Mesenchymal stem cell (in vitro differentiated cells and primary cell): ENCODE data around the gene ZNF618.

Experiments used
- DNase-seq: peaks from one replicate; pipeline ENCODE4 v3.0.0-alpha.2; 2013
- H2AFZ ChIP-seq: one replicate; pipeline ENCODE4 v1.6.1; 2013; ENCODE audit warnings: low read depth, mild to moderate bottlenecking, control low read depth, inconsistent platforms, low read length, moderate library complexity
- H2AK5ac ChIP-seq: 2 replicates; pipeline ENCODE4 v1.6.1; 2013; ENCODE audit warnings: low read length, moderate library complexity, mild to moderate bottlenecking, inconsistent platforms; ENCODE audit not compliant: severe bottlenecking
- H2BK120ac ChIP-seq: one replicate; pipeline ENCODE4 v1.6.1; 2013; ENCODE audit warnings: low read depth, mild to moderate bottlenecking, inconsistent platforms, low read length, moderate library complexity
- H2BK12ac ChIP-seq, 2 experiments: one replicate each; pipeline ENCODE4 v1.6.1; 2013; ENCODE audit warnings: inconsistent platforms in 2 of 2, low read length in 2 of 2, mild to moderate bottlenecking in 2 of 2, moderate library complexity in 2 of 2, control low read depth in 1 of 2
- H2BK15ac ChIP-seq: one replicate; pipeline ENCODE4 v1.6.1; 2013; ENCODE audit warnings: mild to moderate bottlenecking, low read depth, inconsistent platforms; ENCODE audit not compliant: poor library complexity, severe bottlenecking
- H2BK5ac ChIP-seq: 2 replicates; pipeline ENCODE4 v1.6.1; 2013; ENCODE audit warnings: low read depth, mild to moderate bottlenecking, low read length, control low read depth, inconsistent platforms; ENCODE audit not compliant: poor library complexity, severe bottlenecking
- H3K14ac ChIP-seq, 2 experiments: one replicate each; pipeline ENCODE4 v1.6.1; 2013; ENCODE audit warnings: inconsistent platforms in 2 of 2, low read length in 2 of 2, control low read depth in 1 of 2, mild to moderate bottlenecking in 1 of 2, moderate library complexity in 1 of 2
- H3K18ac ChIP-seq, 2 experiments: one replicate each; pipeline ENCODE4 v1.6.1; 2013; ENCODE audit warnings: inconsistent platforms in 2 of 2, low read length in 2 of 2, control low read depth in 1 of 2, low read depth in 1 of 2, mild to moderate bottlenecking in 1 of 2
- H3K23ac ChIP-seq, 2 experiments: one replicate each; pipeline ENCODE4 v1.6.1; 2013; ENCODE audit warnings: inconsistent platforms in 2 of 2, low read length in 2 of 2, mild to moderate bottlenecking in 2 of 2, moderate library complexity in 2 of 2, control low read depth in 1 of 2
- H3K27ac ChIP-seq: 2 replicates; pipeline ENCODE4 v1.5.1; 2013; ENCODE audit warnings: mild to moderate bottlenecking, moderate library complexity, low read length, control low read depth, inconsistent platforms; ENCODE audit not compliant: poor library complexity, severe bottlenecking
- H3K27me3 ChIP-seq, 2 experiments: 2 replicates each; pipeline versions ENCODE4 v1.6.1 to v1.7.0; 2013; ENCODE audit warnings: low read length in 2 of 2, mild to moderate bottlenecking in 2 of 2, moderate library complexity in 2 of 2, control low read depth in 1 of 2, inconsistent platforms in 1 of 2; ENCODE audit not compliant: control insufficient read depth in 1 of 2, insufficient read depth in 1 of 2
- H3K36me3 ChIP-seq, 2 experiments: 2 replicates each; pipeline versions ENCODE4 v1.6.1 to v1.7.0; 2013; ENCODE audit warnings: low read length in 2 of 2, control low read depth in 1 of 2, inconsistent platforms in 1 of 2, low read depth in 1 of 2, mild to moderate bottlenecking in 1 of 2; ENCODE audit not compliant: insufficient read depth in 2 of 2, control insufficient read depth in 1 of 2
- H3K4ac ChIP-seq, 2 experiments: one replicate each; pipeline ENCODE4 v1.6.1; 2013; ENCODE audit warnings: inconsistent platforms in 2 of 2, low read length in 2 of 2, mild to moderate bottlenecking in 2 of 2, moderate library complexity in 2 of 2, control low read depth in 1 of 2, low read depth in 1 of 2
- H3K4me1 ChIP-seq: 2 replicates; pipeline ENCODE4 v1.6.1; 2013; ENCODE audit warnings: low read depth, low read length, control low read depth; ENCODE audit not compliant: control insufficient read depth, insufficient read depth
- H3K4me2 ChIP-seq: 2 replicates; pipeline ENCODE4 v1.6.1; 2013; ENCODE audit warnings: low read length, mild to moderate bottlenecking, inconsistent platforms; ENCODE audit not compliant: poor library complexity, severe bottlenecking
- H3K4me3 ChIP-seq, 2 experiments: 2 replicates each; pipeline versions ENCODE4 v1.5.1 to v1.7.0; 2013; ENCODE audit warnings: low read length in 2 of 2, mild to moderate bottlenecking in 2 of 2, control low read depth in 1 of 2, low read depth in 1 of 2; ENCODE audit not compliant: insufficient read depth in 1 of 2
- H3K79me1 ChIP-seq: replicated peaks from 2 replicates; pipeline ENCODE4 v1.6.1; 2013; ENCODE audit warnings: mild to moderate bottlenecking, control low read depth, low read length, inconsistent platforms; ENCODE audit not compliant: poor library complexity, severe bottlenecking
- H3K9ac ChIP-seq: 2 replicates; pipeline ENCODE4 v1.7.0; 2013; ENCODE audit warnings: mild to moderate bottlenecking, low read length, moderate library complexity
- H3K9me3 ChIP-seq: 2 replicates; pipeline ENCODE4 v1.7.0; 2013; ENCODE audit warnings: mild to moderate bottlenecking, low read length; ENCODE audit not compliant: control insufficient read depth
- H4K8ac ChIP-seq: one replicate; pipeline ENCODE4 v1.6.1; 2013; ENCODE audit warnings: inconsistent platforms, mild to moderate bottlenecking, low read length, moderate library complexity
- H4K91ac ChIP-seq: one replicate; pipeline ENCODE4 v1.6.1; 2013; ENCODE audit warnings: mild to moderate bottlenecking, low read length, inconsistent platforms
- WGBS: methylation state at CpG from one replicate; pipeline ENCODE4 v1.1.7; 2013; ENCODE audit warnings: mixed read lengths; 5-methylcytosine and 5-hydroxymethylcytosine counted together

Gene ZNF618

DNA sequence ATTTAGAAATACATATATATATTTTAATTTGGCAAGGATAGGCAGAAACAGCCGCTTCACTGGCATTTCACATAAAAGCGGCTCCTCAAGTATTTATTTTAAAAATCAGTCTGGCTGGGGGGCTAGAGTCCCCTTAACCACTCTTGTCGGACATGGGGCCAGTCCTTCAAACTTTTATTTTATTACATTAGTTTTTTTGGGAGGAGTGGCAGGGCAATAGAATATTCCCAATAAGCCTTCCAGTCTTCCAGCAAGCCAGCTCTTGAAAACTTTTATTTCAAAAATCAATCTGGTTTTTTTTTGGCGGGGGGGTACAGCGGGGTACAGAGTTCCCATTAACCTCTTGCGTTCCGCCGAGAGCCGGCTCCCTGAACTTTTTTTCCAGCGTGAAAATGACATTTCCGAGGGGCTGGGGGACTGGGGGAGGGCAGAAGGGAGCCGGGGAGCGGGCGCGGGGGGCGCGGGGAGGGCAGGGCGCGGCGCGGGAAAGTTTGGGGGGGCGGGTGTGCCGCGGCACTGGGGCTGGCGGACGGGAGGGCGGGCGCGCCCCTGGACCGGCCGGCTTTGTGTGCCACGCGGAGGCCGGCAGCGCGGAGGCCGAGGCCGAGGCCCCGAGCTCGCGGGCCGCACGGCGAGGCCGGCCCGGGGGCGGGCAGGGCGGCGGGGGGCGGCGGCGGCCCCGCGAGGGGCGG is 504 bp upstream of the ZNF618 start:
- no peak overlapping the region for H4K8ac ChIP-seq

GRCh38 chr9:113876993-113877368 is 872 bp downstream of the ZNF618 start:
- no peak overlapping the region for H3K4ac ChIP-seq
- H3K14ac ChIP-seq = no peak overlapping the region
- H3K36me3 ChIP-seq = no peaks in the 10 kb centered on the region
- H3K9me3 ChIP-seq = no peaks in the 10 kb centered on the region
- no peak overlapping the region for H2BK5ac ChIP-seq
- H3K79me1 ChIP-seq = peaks cover 5% of the 10 kb centered on the region
- H3K27ac ChIP-seq = no peak overlapping the region
- H3K18ac ChIP-seq = no peak overlapping the region
- no peak overlapping the region for H2AFZ ChIP-seq
- H3K23ac ChIP-seq = no peak overlapping the region
- H3K27me3 ChIP-seq = peaks cover 0 to 4% of the 10 kb centered on the region in 2 experiments
- no peak overlapping the region for H4K91ac ChIP-seq
- DNase-seq = no peak
- H2AK5ac ChIP-seq = no peak overlapping the region
- H3K9ac ChIP-seq = peak overlapping the region; percentile 97
- no peak overlapping the region for H4K8ac ChIP-seq
- H3K4me2 ChIP-seq = no peak overlapping the region
- H2BK15ac ChIP-seq = no peak overlapping the region
- no peaks in the 10 kb centered on the region for H3K4me1 ChIP-seq
- no peak overlapping the region for H2BK120ac ChIP-seq
- H3K4me3 ChIP-seq = peak overlapping the region in 1 of 2 experiments; percentile 79
- no peak overlapping the region for H2BK12ac ChIP-seq
- no CpG with 5 or more reads among the region's 1 CpG for WGBS

More for the DNA sequence above, 504 bp upstream of the ZNF618 start:
- peak overlapping the region; percentile 27 for H4K91ac ChIP-seq
- H2BK120ac ChIP-seq = peak overlapping the region; percentile 100
- no peak overlapping the region for H3K4ac ChIP-seq
- no peaks in the 10 kb centered on the region for H3K36me3 ChIP-seq
- WGBS = 1% methylated on average over 18 of the region's 55 CpGs
- no peaks in the 10 kb centered on the region for H3K9me3 ChIP-seq
- H2BK12ac ChIP-seq = no peak overlapping the region
- DNase-seq = no peak
- peak overlapping the region; percentile 76 for H3K9ac ChIP-seq
- H3K14ac ChIP-seq = no peak overlapping the region
- no peak overlapping the region for H3K27ac ChIP-seq
- peaks cover 6 to 10% of the 10 kb centered on the region in 2 experiments for H3K27me3 ChIP-seq
- H2AK5ac ChIP-seq = no peak overlapping the region
- no peak overlapping the region for H2AFZ ChIP-seq
- peaks cover 4% of the 10 kb centered on the region for H3K79me1 ChIP-seq
- no peaks in the 10 kb centered on the region for H3K4me1 ChIP-seq
- H2BK15ac ChIP-seq = peak overlapping the region; percentile 69
- H3K23ac ChIP-seq = no peak overlapping the region
- peak overlapping the region in 1 of 2 experiments; percentile 76 for H3K18ac ChIP-seq
- peak overlapping the region; percentile 66 for H3K4me2 ChIP-seq
- H3K4me3 ChIP-seq = peak overlapping the region; percentile 66 to 76
- H2BK5ac ChIP-seq = no peak overlapping the region

GRCh38 chr9:113879318-113879717 is 3.2 kb downstream of the ZNF618 start:
- 93% methylated on average over 4 of the region's 4 CpGs for WGBS
- H3K14ac ChIP-seq = no peak overlapping the region
- no peak overlapping the region for H3K4me2 ChIP-seq

DNA sequence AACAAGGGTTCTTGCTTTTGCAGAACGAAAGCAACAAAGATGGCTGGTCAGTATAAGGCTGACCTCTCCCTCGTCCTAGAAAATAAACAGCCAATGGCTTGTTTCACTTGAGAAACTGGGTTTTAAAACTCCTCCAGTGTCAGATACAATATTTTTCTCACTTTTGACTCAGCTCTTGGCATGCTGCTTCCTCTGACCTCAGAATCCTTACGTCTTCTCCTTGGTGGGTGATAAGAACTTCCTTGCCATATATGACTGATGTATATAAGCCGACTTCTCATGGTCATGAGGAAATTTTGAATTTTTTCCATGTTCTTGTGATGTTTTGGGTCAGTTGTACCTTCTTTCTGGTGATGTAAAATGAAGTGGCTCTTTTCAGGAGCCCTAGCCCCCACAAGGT is 3.8 kb downstream of the ZNF618 start:
- WGBS = 93% methylated on average over 4 of the region's 4 CpGs
- Histone ChIP-seq H2BK5ac (no peak overlapping the region), H2AK5ac (no peak overlapping the region)

More at GRCh38 chr9:113879318-113879717, 3.2 kb downstream of the ZNF618 start:
- H3K36me3 ChIP-seq = no peaks in the 10 kb centered on the region
- no peaks in the 10 kb centered on the region for H3K27me3 ChIP-seq
- no peak for DNase-seq
- no peak overlapping the region for H3K27ac ChIP-seq
- H2BK5ac ChIP-seq = no peak overlapping the region
- H3K9me3 ChIP-seq = no peaks in the 10 kb centered on the region
- H3K4me1 ChIP-seq = no peaks in the 10 kb centered on the region
- no peak overlapping the region for H2AFZ ChIP-seq
- H4K91ac ChIP-seq = no peak overlapping the region
- H3K9ac ChIP-seq = peak overlapping the region; percentile 63
- no peak overlapping the region for H3K23ac ChIP-seq
- H3K4me3 ChIP-seq = peak overlapping the region in 1 of 2 experiments; percentile 52
- H4K8ac ChIP-seq = no peak overlapping the region
- no peak overlapping the region for H2BK15ac ChIP-seq
- H2BK120ac ChIP-seq = no peak overlapping the region
- H3K18ac ChIP-seq = no peak overlapping the region
- H2AK5ac ChIP-seq = no peak overlapping the region
- H2BK12ac ChIP-seq = no peak overlapping the region
- no peak overlapping the region for H3K4ac ChIP-seq
- H3K79me1 ChIP-seq = peaks cover 14% of the 10 kb centered on the region

More for the DNA sequence above, 3.8 kb downstream of the ZNF618 start:
- H3K23ac ChIP-seq = no peak overlapping the region
- no peak overlapping the region for H3K4ac ChIP-seq
- H3K27me3 ChIP-seq = no peaks in the 10 kb centered on the region
- H4K8ac ChIP-seq = no peak overlapping the region
- H3K36me3 ChIP-seq = no peaks in the 10 kb centered on the region
- no peak overlapping the region for H3K14ac ChIP-seq
- no peak overlapping the region for H2AFZ ChIP-seq
- no peak overlapping the region for H4K91ac ChIP-seq
- no peak overlapping the region for H3K4me2 ChIP-seq
- peak overlapping the region; percentile 63 for H3K9ac ChIP-seq
- H3K18ac ChIP-seq = no peak overlapping the region
- H3K9me3 ChIP-seq = no peaks in the 10 kb centered on the region
- no peak overlapping the region for H2BK120ac ChIP-seq
- DNase-seq = no peak
- no peak overlapping the region for H3K27ac ChIP-seq
- no peak overlapping the region for H2BK15ac ChIP-seq
- peaks cover under 1% of the 10 kb centered on the region for H3K4me1 ChIP-seq
- H2BK12ac ChIP-seq = no peak overlapping the region
- H3K79me1 ChIP-seq = peaks cover 15% of the 10 kb centered on the region
- peak overlapping the region in 1 of 2 experiments; percentile 52 for H3K4me3 ChIP-seq
